Temporal lobe (tissue), 1 donor: ENCODE results near the gene DGKA. TPM values are rescaled to one million over a fixed set of nuclear protein-coding genes. Genes with fewer than 3 reads are reported as not detected.

Source experiments
- total RNA-seq: library from RNA; depleted of rRNA; stranded (reverse); fragments of >200 nt; gene quantifications from one replicate; pipeline ENCODE4 v1.2.3, GENCODE V29; 2014

Gene DGKA
- total RNA-seq, 1 donor from 2014 or later, result 12.3 TPM

Other genes starting within 250 kb of the DGKA start
- 9.1 TPM for gene ITGA7, start 223.3 kb upstream of the DGKA start, total RNA-seq
- 27.5 TPM for gene BLOC1S1, start 215.1 kb upstream of the DGKA start, total RNA-seq
- gene RDH5, start 210.8 kb upstream of the DGKA start, total RNA-seq, result 3.0 TPM
- 115 TPM for gene CD63, start 202.2 kb upstream of the DGKA start, total RNA-seq
- gene GDF11, start 188.0 kb upstream of the DGKA start, total RNA-seq, result 8.6 TPM
- 49.2 TPM for gene SARNP, start 113.4 kb upstream of the DGKA start, total RNA-seq
- 3.0 TPM for gene ORMDL2, start 113.1 kb upstream of the DGKA start, total RNA-seq
- 22.6 TPM for gene DNAJC14, start 101.6 kb upstream of the DGKA start, total RNA-seq
- gene MMP19, start 88.2 kb upstream of the DGKA start, total RNA-seq, result not detected
- gene PYM1, start 3.3 kb upstream of the DGKA start, total RNA-seq, result 13.8 TPM
- gene PMEL, start 34.9 kb downstream of the DGKA start, total RNA-seq, result 0.49 TPM
- gene CDK2, start 35.7 kb downstream of the DGKA start, total RNA-seq, result 3.9 TPM
- gene RAB5B, start 42.9 kb downstream of the DGKA start, total RNA-seq, result 47.9 TPM
- 7.1 TPM for gene SUOX, start 66.1 kb downstream of the DGKA start, total RNA-seq
- 6.1 TPM for gene IKZF4, start 89.9 kb downstream of the DGKA start, total RNA-seq
- gene RPS26, start 110.8 kb downstream of the DGKA start, total RNA-seq, result 60.0 TPM
- 6.4 TPM for gene ERBB3, start 149.0 kb downstream of the DGKA start, total RNA-seq
- 68.8 TPM for gene PA2G4, start 173.4 kb downstream of the DGKA start, total RNA-seq
- gene RPL41, start 185.5 kb downstream of the DGKA start, total RNA-seq, result 1,459 TPM
- 3.9 TPM for gene ZC3H10, start 187.1 kb downstream of the DGKA start, total RNA-seq
- 19.2 TPM for gene ESYT1, start 197.1 kb downstream of the DGKA start, total RNA-seq
- gene MYL6B, start 221.4 kb downstream of the DGKA start, total RNA-seq, result 79.4 TPM
- gene MYL6, start 227.2 kb downstream of the DGKA start, total RNA-seq, result 442 TPM